Lung microvascular endothelial cell (primary cell): ENCODE results near the gene KRTAP10-9. TPM values are rescaled to one million over a fixed set of nuclear protein-coding genes. Genes with fewer than 3 reads are reported as not detected.
"Not testable (repeated sequence)": the region's sequence is repeated elsewhere in the genome, so short reads cannot be mapped to it uniquely, and the experiment has no call there.

Experiments
- DNase-seq, 2 donors: peaks; one replicate each; pipeline versions ENCODE4 v3.0.0 to v3.0.0-alpha.2; 2010; ENCODE audit warnings: low read depth in 2 of 2
- total RNA-seq: library from RNA; depleted of rRNA; stranded (reverse); fragments of >200 nt; gene quantifications from 2 replicates; pipeline ENCODE4 v1.2.1, GENCODE V29; 2014

The KRTAP10-9 gene
- not detected in 2 replicates for total RNA-seq

DNA sequence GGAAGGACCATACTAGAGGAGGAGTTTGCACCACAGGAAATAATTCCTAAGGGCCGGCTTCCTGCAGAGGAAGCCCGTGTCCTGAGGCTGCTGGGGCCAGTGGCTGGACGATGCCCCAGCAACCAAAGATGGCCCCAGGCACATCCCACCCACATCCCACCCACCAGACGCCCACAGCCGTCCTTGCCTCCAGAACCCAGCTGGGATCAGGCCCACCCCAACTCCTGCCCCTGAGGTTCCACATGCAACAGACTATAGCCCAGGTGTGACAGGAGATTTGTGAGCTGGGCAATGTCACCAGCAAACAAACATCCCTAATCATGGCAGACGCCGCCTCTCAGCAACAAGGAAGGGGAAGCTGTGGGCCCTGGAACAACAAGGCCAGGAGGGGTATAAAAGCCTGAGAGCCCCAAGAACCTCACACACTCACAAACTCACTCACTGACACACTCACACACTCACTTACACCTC is at the start of gene KRTAP10-9:
Gene KRTAP10-9, plus strand, starts transcription at position 421 of the 471 bp plus-strand sequence. CDS start 79 bp downstream, outside the sequence.
- no peak for DNase-seq

GRCh38 chr21:44578371-44579055 is 48.4 kb upstream of the KRTAP10-9 start:
- DNase-seq: no peak

- no peak for DNase-seq
Measured at GRCh38 chr21:44579056-44579832, 47.6 kb upstream of the KRTAP10-9 start.

DNA sequence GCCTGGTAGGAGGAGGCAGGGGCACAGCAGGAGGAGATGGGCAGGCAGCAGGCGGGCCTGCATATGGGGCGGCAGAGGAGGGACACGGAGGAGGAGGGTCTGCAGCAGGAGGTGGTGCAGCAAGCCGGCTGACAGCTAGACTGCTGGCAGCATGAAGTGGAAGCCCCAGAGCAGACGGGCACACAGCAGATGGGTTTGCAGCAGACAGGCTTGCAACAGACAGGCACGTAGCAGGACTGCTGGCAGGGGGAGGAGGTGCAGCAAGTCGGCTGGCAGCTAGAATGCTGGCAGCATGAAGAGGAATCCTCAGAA is 47.1 kb upstream of the KRTAP10-9 start:
- no peak for DNase-seq

DNA sequence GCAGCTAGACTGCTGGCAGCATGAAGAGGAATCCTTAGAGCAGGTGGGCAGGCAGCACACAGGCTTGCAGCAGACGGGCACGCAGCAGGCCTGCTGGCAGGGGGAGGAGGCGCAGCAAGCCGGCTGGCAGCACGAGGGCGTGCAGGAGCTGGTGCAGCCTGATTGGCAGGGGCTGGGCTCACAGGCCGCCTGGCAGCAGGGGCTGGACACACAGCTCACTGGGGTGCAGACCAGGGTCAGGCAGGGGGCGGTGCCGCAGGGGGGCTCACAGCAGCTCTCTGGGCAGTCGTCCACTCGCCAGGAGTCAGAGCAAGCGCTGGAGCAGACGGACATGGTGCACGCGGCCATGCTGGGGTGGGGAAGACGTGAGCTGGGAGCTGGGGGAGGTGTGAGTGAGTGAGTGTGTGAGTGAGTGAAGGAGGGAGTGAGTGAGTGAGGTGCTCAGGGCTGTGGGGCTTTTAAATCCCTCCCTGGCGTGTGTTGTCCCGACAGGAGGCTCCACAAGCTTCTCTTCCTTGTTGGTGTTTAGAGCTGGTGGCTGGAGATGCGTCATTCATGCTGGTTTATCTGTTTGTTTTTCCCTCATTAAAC is 46.6 kb upstream of the KRTAP10-9 start, which contains the start of gene KRTAP10-5:
Gene KRTAP10-5, minus strand, starts transcription at position 374 of the 591 bp plus-strand sequence. Its CDS starts 26 bp downstream, at position 348.
- not testable (repeated sequence) for DNase-seq

DNA sequence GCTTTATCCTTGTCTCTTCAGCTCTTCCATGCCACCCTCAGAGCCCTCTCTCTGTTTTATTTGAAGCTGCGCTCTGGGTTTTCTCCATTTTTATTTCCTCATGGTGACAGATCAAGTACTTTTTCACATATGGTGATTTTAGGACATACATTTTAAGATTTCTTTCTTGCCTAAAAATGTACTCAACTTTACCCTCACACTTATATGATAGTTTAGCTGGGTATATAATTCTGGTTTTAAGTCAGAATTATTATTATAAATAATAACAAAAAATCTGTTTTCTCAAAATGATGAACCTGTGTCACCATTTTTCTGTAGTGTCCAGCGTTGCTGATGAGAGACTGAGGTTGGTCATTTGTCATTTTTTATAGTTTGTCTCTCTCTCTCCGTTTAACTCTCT is 45.7 kb upstream of the KRTAP10-9 start:
- no peak for DNase-seq

- no peak for DNase-seq
Measured at GRCh38 chr21:44582055-44582454, 44.8 kb upstream of the KRTAP10-9 start.

DNA sequence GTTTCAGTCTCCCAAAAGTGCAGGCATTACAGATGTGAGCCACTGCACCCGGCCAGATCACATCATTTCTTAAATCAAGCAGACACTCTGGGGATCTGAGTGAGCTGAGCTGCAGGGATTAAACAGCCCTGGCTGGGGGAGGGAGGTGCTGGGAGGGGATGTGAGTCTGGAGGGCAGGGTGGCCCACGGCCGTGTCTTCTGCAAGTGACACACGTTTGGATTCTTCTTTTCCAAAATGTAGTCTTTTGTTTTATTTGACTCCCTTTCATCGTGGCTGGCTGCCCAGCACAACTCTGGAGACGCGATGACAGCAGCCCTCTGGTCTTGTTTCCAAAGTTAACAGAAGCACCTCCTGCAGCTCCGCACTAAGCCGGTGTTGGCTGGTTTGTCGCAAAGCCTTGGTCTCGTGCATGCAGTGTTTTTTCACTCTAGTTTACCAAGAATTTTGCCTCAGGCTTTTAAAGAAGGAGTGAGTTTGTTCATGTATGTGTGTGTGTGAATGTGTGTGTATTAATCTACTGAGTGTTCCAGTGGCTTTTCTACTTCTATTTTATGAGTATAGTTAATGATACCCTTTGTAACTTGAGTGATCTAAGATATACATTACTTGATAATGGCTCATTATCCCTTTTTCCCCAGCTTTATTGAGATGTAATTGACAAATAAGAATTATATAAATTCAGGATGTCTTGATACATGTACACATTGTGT is 43.6 kb upstream of the KRTAP10-9 start:
- no peak for DNase-seq

- no peak for DNase-seq
Measured at GRCh38 chr21:44583800-44584147, 43.1 kb upstream of the KRTAP10-9 start.

DNA sequence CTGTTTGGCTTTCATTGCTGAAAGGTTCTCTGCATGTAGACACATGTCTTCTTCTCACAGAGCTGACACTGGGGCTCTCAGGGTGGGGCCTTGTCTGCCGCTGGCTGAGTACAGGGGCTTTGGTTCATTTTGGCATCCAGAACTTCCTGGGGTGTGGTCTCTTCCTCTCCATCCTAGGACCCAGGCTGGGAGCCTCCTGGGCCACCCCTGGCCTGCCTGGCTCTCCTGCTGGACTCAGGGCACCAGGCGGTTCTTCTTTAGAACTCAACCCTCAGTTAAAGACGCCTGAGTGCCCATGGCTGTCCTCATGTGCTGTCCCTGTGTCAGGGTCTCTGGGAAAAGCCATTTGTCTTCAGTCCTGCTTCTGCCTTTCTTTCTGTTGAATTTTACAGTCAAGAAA is 41.0 kb upstream of the KRTAP10-9 start:
- no peak for DNase-seq

- DNase-seq: no peak
Measured at GRCh38 chr21:44589094-44589493, 37.8 kb upstream of the KRTAP10-9 start.

DNA sequence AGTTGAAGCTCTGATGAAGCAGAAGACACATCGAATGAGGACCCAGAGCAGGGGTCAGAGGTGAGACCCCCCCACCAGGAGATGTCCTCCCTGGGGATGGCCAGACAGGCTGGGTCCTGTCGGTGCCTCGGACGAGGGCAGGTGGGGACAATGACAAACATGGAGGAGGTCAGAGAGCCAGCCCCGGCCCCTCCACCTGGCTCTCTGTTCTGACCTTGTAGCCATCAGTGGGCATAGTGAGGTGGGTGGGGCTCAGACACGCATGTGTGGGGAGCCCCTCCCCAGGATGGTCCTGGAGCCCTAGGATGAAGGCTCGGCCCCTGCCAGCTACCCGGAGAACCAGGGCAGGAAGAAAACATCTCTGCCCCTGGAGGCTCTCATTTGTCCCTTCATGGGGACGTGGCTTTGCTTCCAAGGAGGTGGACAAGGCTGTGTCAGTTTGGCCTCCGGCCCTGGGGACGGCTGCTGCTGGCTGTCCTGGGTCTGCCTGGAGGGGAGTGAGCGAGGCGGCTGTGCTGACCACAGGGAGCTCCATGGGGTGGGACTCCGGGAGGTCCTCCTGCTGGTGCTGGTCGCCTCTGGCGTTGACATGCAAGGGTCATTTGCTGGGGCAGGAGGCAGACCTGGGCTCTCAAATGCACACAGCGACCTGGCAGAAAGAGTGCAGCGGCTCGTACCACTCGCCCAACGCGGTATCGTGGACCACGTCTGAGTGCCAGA is 37.1 kb upstream of the KRTAP10-9 start:
- no peak for DNase-seq

DNA sequence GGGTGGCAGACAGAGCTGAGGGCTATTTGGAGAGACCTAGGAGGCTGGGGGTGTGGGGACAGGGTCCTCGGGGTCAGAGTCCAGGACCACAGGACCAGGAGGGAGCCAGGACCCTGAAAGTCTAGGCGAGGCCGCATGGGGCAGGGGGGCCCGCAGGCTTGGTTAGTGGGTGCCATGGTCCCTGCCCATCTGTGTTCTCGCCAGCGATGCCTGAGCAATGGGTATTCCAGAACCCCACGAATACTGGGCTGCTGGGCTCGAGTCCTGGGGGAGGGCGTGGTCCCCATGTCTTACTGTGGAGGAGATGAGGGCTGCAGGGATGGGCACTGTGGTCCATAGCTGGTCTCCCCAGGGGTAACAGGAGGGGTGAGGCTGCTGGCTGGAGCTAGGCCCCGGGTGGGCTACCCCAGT is 36.6 kb upstream of the KRTAP10-9 start:
- DNase-seq: no peak

DNA sequence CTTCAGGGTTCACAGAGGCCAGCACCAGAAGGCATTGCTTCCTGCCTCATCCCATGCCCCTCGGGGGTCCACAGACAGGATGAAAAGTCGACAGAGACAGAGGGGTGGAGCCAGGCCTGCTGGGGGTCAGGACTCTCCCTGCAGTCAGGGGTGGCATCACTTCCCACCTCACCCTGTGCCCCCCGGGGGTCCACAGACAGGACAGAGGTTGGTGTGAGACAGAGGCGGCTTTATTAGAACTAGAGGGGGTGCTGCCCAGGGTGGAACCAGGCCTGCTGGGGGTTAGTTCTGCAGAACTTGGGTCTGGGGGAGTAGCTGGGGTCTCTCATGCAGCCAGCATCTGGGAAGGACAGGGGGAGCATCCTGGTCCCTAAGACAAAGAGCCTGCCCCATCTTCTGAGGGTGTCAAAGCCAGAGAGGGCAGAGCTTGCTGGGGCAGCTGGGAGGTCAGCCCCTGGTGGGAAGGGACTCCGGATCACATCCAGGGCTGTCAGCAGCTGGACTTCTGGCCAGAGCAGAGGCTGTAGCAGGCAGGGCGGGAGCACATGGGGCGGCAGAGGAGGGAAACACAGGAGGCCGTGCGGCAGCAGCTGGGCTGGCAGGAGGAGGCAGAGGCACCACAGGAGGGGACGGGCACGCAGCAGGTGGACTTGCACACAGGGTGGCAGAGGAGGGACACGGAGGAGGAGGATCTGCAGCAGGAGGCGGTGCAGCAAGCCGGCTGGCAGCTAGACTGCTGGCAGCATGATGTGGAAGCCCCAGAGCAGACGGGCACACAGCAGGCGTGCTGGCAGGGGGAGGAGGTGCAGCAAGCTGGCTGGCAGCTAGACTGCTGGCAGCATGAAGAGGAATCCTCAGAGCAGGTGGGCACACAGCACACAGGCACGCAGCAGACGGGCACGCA is 35.7 kb upstream of the KRTAP10-9 start:
- not testable (repeated sequence) for DNase-seq

DNA sequence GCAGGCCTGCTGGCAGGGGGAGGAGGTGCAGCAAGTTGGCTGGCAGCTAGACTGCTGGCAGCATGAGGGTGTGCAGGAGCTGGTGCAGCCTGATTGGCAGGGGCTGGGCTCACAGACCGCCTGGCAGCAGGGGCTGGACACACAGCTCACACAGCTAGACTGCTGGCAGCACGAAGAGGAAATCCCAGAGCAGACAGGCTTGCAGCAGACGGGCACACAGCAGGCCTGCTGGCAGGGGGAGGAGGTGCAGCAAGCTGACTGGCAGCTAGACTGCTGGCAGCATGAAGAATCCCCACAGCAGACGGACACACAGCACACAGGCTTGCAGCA is 35.1 kb upstream of the KRTAP10-9 start:
- DNase-seq: not testable (repeated sequence)

GRCh38 chr21:44592446-44593311 is 34.2 kb upstream of the KRTAP10-9 start, which contains the start of gene KRTAP10-6:
TSS of gene KRTAP10-6 (minus strand) at chr21:44592505. CDS start at chr21:44592484, 21 bp downstream.
- DNase-seq: no peak

DNA sequence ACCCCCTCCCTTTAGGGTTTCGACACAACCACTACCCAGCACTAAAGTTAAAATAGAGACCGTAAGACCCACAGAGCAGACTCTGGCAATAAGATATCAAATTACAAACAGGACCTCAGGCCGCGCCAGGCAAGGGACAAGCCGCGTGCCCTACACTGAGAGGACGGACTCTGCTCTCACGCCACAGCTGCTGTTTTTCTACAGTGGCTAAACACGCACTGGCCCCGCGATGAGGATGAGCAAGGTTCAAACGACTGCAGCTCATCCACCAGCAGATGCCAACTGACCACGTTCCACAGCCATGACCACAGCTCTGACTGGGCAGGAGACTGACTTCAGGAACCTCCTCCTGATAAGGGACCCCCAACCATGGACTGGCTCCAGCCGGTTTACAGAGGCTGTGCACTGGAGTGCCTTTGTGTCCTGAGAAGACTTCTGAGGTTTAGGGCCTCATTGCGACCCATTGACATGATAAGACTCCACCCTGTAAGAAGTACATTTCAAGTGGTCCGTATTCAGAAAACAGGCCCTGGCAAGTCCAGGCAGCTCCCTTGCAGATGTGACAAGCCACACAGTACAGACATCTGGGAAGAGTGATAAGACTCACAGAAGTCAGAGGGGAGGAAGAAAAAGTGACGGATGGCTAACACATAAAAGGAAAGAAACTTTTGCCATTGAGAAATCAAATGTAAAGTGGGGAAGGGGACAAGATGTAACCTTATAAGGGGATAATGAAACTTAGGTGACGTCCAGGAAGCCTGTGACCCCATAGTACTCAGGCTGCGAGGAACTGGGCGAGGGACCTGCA is 33.1 kb upstream of the KRTAP10-9 start:
- DNase-seq: no peak

DNA sequence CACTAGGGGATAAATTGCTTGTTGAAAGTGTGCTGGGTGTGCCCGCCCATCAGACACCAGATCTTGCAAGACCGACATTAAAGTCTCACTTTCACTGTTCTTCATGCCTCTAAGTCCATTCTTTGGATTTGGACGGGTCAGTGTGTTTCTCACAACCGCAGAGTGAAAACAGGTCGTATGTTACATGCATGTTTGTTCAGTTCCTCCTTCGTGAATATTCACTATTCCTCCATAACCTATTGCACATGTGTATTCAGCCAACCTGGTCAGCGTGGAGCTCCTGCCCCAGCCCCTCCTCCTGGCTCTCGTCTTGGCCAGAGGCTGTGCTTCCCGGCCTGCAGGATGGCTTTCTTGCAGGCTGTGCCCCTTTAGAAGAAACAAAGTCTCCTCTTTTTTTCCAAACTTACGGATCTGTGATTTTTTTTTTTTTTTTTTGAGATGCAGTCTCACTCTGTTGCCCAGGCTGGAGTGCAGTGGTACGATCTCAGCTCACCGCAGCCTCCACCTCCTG is 32.4 kb upstream of the KRTAP10-9 start:
- DNase-seq: no peak
